Activated effector memory CD4-positive, alpha-beta T cell treated with anti-CD3 and anti-CD28 coated beads, Interleukin-2, amount 50 U/mL, for 16 hours (primary cell): ENCODE data around the gene PPP1R2C.

Experiments
- DNase-seq: peaks from one replicate; pipeline ENCODE4 v3.0.0-alpha.2; 2020

The PPP1R2C gene

DNA sequence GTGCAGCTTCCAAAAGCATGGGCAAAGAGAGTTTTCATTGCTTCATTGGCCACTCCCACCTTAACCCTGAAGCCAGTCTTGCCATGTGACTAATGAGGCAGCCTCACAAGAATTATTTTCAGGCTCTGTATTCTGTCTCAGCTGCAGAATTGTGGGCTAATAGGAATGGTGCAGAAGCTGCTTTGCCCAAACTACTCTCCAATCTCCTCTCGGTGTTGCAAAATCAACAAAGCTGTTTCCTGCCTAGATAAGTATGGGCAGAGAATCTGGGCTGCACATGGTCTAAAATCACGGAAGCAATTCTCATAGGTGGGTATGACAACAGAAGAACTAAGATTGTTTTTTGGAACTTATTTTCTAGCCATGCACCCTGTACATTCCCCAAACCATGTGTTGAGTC is 31.4 kb downstream of the PPP1R2C start:
- no peak for DNase-seq

DNA sequence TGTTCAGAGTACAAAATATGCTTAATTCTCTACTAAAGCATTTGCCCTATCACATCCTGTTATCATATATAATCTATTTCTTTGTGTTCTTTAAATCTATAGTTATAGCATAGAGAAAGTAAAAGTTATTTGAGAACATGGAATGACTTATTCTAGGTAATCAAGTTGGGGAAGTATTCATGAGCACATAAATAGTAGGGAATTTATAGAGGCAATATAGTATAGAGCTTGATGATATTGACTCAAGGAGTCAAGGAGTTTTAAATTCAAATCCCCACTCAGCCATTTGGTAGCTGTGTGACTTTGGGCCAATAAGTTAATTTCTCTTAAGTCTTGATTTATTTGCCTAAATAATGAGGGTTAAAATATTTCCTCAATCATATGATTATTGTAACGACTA is 37.5 kb downstream of the PPP1R2C start:
- DNase-seq, result no peak

DNA sequence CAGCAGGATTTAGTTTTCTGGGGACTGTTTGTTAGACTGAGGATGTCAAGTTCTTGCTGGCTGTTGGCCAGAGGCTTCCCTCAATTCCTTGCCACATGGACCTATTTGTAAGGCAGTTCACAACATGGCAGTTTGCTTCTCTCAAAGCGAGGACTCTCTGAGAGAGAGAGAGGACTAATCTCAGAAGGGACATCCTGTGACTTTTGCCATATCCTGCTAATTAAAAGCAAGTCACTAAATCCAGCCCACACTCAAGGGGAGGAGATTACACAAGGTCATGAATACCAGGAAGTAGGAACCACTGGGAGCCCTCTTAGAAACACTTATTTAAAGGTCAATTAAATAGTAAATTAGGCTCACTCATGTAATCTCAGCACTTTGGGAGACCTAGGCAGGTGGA is 38.2 kb downstream of the PPP1R2C start:
- DNase-seq, result no peak

DNA sequence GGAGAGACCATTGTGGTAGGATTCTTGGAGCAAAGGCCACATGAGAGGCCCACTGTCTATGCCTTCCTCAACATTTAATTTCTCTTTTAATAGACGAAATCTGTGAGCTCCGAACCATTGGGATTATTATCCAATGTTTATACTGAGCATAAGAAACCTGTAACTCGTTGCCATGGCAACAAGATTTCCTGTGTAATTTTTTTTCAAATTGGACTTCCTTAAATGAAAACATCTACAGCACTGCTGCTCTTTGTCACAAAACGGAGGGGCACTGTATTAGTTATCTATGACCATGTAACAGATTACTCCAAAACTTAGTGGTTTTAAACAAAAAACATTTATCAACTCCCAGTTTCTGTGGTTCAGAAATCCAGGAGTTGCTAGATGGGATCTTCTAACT is 38.7 kb downstream of the PPP1R2C start:
- no peak for DNase-seq

DNA sequence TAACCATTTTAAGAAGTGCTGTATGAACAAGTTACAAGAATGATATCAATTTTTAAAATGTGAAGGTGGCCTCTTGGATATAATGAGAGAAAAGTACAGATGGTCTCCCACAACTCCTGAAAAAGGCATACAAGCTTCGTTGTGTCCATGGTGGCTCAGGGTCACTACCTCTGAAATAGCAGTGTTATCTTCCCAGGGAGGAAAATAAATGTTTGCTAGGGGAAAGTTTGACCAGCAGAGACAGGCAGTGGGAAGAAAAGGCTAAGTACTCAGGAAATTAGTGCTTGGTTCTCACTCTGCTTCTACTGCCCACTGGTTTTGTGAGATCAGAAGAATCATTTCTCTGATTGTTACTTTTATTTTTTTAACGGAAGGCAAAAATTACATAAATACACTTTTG is 39.4 kb downstream of the PPP1R2C start:
- DNase-seq, result no peak

DNA sequence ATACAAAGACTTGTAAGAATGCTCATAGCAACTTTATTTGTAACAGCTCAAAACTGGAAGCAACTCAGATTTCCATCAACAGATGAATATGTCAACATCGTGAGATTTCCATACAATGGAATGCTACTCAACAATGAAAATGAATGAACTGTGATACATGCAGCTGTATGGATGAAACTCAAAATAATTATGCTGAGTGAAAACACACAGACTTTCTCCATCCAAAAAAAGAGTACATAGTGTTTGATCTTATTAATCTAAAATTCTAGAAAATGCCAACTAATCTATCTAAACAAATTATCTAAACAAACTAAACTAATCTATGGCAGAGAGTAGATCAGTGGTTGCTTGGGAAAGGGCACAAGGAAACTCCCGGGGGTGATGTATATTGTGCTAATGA is 42.7 kb downstream of the PPP1R2C start:
- no peak for DNase-seq

DNA sequence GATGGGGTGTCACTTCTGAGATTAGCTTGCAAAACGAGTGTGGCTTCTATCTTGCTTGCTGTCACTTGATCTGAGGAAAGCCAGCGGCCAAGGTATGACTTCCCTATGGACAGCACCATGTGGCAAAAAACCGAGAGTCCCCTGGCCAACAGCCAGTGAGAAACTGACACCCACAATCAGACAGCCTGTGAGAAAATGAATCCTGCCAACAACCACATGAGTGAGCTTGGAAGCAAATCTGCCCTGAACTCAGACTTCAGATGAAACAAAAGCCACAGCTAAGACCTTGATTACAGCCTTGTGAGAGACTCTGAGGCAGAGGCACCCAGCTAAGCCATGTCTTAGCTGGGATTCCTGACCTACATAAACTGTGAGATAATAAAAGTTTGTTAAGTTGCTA is 45.5 kb downstream of the PPP1R2C start:
- DNase-seq, result no peak
